ENCODE results near the gene SYT1.

Gene SYT1

GRCh38 chr12:79138872-79139271 is 274.3 kb downstream of the SYT1 start:
- H2BK12ac ChIP-seq (ENCODE audit: low read length in 2 of 2): no peak overlapping the region
- no peak overlapping the region for H2AFZ ChIP-seq (ENCODE audit: low read depth, low read length)
- H3K4ac ChIP-seq (ENCODE audit: low read depth in 1 of 2, low read length in 2 of 2): no peak overlapping the region
- no peak overlapping the region for H2BK120ac ChIP-seq (ENCODE audit: low read depth, low read length)
- H3K79me1 ChIP-seq (replicated peaks; ENCODE audit: low read length, poor library complexity, severe bottlenecking): no peaks in the 10 kb centered on the region
- H3K27ac ChIP-seq (ENCODE audit: low read length, poor library complexity, severe bottlenecking): no peak overlapping the region
- no peak overlapping the region for H2AK5ac ChIP-seq (ENCODE audit: low read length, severe bottlenecking)
- no peak overlapping the region for H3K9ac ChIP-seq (ENCODE audit: low read length)
- H3K4me3 ChIP-seq (ENCODE audit: insufficient read depth in 1 of 2, low read depth in 1 of 2, low read length in 2 of 2): no peak overlapping the region
- no peak overlapping the region for H4K91ac ChIP-seq (ENCODE audit: low read length)
- H3K4me1 ChIP-seq (ENCODE audit: control insufficient read depth, insufficient read depth, low read depth, low read length): no peaks in the 10 kb centered on the region
- WGBS: 96% methylated on average over 4 of the region's 6 CpGs
- no peak for DNase-seq
- H3K18ac ChIP-seq (ENCODE audit: low read depth in 1 of 2, low read length in 2 of 2): no peak overlapping the region
- H3K27me3 ChIP-seq (ENCODE audit: control insufficient read depth in 1 of 2, insufficient read depth in 1 of 2, low read length in 2 of 2): no peaks in the 10 kb centered on the region
- H3K4me2 ChIP-seq (ENCODE audit: low read length, poor library complexity, severe bottlenecking): no peak overlapping the region
- H3K36me3 ChIP-seq (ENCODE audit: control insufficient read depth in 1 of 2, insufficient read depth in 2 of 2, low read depth in 1 of 2, low read length in 2 of 2): no peaks in the 10 kb centered on the region
- H4K8ac ChIP-seq (ENCODE audit: low read length): no peak overlapping the region
- no peak overlapping the region for H2BK15ac ChIP-seq (ENCODE audit: low read depth, poor library complexity, severe bottlenecking)
- H3K14ac ChIP-seq (ENCODE audit: low read length in 2 of 2): no peak overlapping the region
- H2BK5ac ChIP-seq (ENCODE audit: low read depth, low read length, poor library complexity, severe bottlenecking): no peak overlapping the region
- no peak overlapping the region for H3K23ac ChIP-seq (ENCODE audit: low read length in 2 of 2)
- H3K9me3 ChIP-seq (ENCODE audit: control insufficient read depth, low read length): no peaks in the 10 kb centered on the region

DNA sequence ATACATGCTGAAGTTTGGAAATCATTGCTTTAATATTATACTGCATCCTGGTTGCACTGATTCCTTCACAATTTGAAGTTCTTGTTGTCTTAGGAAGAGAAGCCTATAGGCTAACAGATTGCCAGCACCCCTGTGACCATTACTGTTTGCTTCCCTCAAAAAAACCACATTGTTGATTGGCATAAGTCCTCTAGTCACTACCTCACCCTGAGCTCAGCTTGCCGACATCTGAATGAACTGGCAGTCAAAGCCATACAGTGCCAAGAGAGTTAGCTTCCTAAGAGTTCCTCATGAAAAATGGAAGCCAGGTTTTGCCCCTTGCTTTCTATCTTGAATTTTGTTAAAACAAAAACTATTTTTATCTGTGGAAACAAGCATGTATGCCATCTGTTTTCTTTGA is 276.1 kb downstream of the SYT1 start:
- H3K27me3 ChIP-seq (ENCODE audit: control insufficient read depth in 1 of 2, insufficient read depth in 1 of 2, low read length in 2 of 2): no peaks in the 10 kb centered on the region
- H3K18ac ChIP-seq (ENCODE audit: low read depth in 1 of 2, low read length in 2 of 2): no peak overlapping the region
- H4K91ac ChIP-seq (ENCODE audit: low read length): no peak overlapping the region
- H2AFZ ChIP-seq (ENCODE audit: low read depth, low read length): no peak overlapping the region
- no peak for DNase-seq
- WGBS: 85% methylated on average over 1 of the region's 1 CpG
- H3K9me3 ChIP-seq (ENCODE audit: control insufficient read depth, low read length): no peaks in the 10 kb centered on the region
- H4K8ac ChIP-seq (ENCODE audit: low read length): no peak overlapping the region
- H3K4me2 ChIP-seq (ENCODE audit: low read length, poor library complexity, severe bottlenecking): no peak overlapping the region
- no peak overlapping the region for H3K14ac ChIP-seq (ENCODE audit: low read length in 2 of 2)
- no peak overlapping the region for H2BK15ac ChIP-seq (ENCODE audit: low read depth, poor library complexity, severe bottlenecking)
- H3K4me1 ChIP-seq (ENCODE audit: control insufficient read depth, insufficient read depth, low read depth, low read length): no peaks in the 10 kb centered on the region
- no peak overlapping the region for H2BK120ac ChIP-seq (ENCODE audit: low read depth, low read length)
- H3K79me1 ChIP-seq (replicated peaks; ENCODE audit: low read length, poor library complexity, severe bottlenecking): no peaks in the 10 kb centered on the region
- H3K9ac ChIP-seq (ENCODE audit: low read length): no peak overlapping the region
- no peak overlapping the region for H2BK12ac ChIP-seq (ENCODE audit: low read length in 2 of 2)
- H2BK5ac ChIP-seq (ENCODE audit: low read depth, low read length, poor library complexity, severe bottlenecking): no peak overlapping the region
- no peaks in the 10 kb centered on the region for H3K36me3 ChIP-seq (ENCODE audit: control insufficient read depth in 1 of 2, insufficient read depth in 2 of 2, low read depth in 1 of 2, low read length in 2 of 2)
- H3K4ac ChIP-seq (ENCODE audit: low read depth in 1 of 2, low read length in 2 of 2): no peak overlapping the region
- H2AK5ac ChIP-seq (ENCODE audit: low read length, severe bottlenecking): no peak overlapping the region
- H3K27ac ChIP-seq (ENCODE audit: low read length, poor library complexity, severe bottlenecking): no peak overlapping the region
- no peak overlapping the region for H3K23ac ChIP-seq (ENCODE audit: low read length in 2 of 2)
- H3K4me3 ChIP-seq (ENCODE audit: insufficient read depth in 1 of 2, low read depth in 1 of 2, low read length in 2 of 2): no peak overlapping the region

DNA sequence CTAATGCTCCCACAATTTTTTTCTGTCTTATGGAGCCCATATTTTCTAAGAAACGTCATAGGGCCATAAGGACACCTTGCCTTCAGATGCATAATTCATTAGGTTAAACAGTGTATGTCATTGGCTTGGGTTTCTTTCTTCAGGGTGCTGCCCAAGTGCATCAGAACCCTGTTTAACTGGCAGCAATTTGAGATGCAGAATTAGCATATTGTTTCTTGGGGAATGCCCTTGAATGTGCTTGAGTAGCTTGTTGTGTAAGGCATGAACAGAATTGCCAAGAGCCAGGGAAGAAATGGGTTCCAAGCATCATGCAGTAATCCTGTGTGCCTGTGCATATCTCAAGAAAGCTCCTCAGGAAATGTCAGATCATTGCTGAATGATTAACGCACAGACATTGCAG is 277.2 kb downstream of the SYT1 start:
- H3K23ac ChIP-seq (ENCODE audit: low read length in 2 of 2): no peak overlapping the region
- no peak overlapping the region for H3K9ac ChIP-seq (ENCODE audit: low read length)
- H3K9me3 ChIP-seq (ENCODE audit: control insufficient read depth, low read length): no peaks in the 10 kb centered on the region
- no peaks in the 10 kb centered on the region for H3K36me3 ChIP-seq (ENCODE audit: control insufficient read depth in 1 of 2, insufficient read depth in 2 of 2, low read depth in 1 of 2, low read length in 2 of 2)
- no peak overlapping the region for H3K4me3 ChIP-seq (ENCODE audit: insufficient read depth in 1 of 2, low read depth in 1 of 2, low read length in 2 of 2)
- H3K4me1 ChIP-seq (ENCODE audit: control insufficient read depth, insufficient read depth, low read depth, low read length): no peaks in the 10 kb centered on the region
- H4K91ac ChIP-seq (ENCODE audit: low read length): no peak overlapping the region
- no peaks in the 10 kb centered on the region for H3K27me3 ChIP-seq (ENCODE audit: control insufficient read depth in 1 of 2, insufficient read depth in 1 of 2, low read length in 2 of 2)
- no peak overlapping the region for H3K14ac ChIP-seq (ENCODE audit: low read length in 2 of 2)
- DNase-seq: no peak
- no peak overlapping the region for H2BK5ac ChIP-seq (ENCODE audit: low read depth, low read length, poor library complexity, severe bottlenecking)
- no peak overlapping the region for H3K4ac ChIP-seq (ENCODE audit: low read depth in 1 of 2, low read length in 2 of 2)
- H4K8ac ChIP-seq (ENCODE audit: low read length): peak overlapping the region; percentile 6
- H3K18ac ChIP-seq (ENCODE audit: low read depth in 1 of 2, low read length in 2 of 2): no peak overlapping the region
- H3K27ac ChIP-seq (ENCODE audit: low read length, poor library complexity, severe bottlenecking): no peak overlapping the region
- H2AFZ ChIP-seq (ENCODE audit: low read depth, low read length): no peak overlapping the region
- H2AK5ac ChIP-seq (ENCODE audit: low read length, severe bottlenecking): no peak overlapping the region
- WGBS: 97% methylated on average over 2 of the region's 2 CpGs
- H2BK15ac ChIP-seq (ENCODE audit: low read depth, poor library complexity, severe bottlenecking): no peak overlapping the region
- H2BK120ac ChIP-seq (ENCODE audit: low read depth, low read length): no peak overlapping the region
- H3K4me2 ChIP-seq (ENCODE audit: low read length, poor library complexity, severe bottlenecking): no peak overlapping the region
- no peak overlapping the region for H2BK12ac ChIP-seq (ENCODE audit: low read length in 2 of 2)
- H3K79me1 ChIP-seq (replicated peaks; ENCODE audit: low read length, poor library complexity, severe bottlenecking): no peaks in the 10 kb centered on the region

DNA sequence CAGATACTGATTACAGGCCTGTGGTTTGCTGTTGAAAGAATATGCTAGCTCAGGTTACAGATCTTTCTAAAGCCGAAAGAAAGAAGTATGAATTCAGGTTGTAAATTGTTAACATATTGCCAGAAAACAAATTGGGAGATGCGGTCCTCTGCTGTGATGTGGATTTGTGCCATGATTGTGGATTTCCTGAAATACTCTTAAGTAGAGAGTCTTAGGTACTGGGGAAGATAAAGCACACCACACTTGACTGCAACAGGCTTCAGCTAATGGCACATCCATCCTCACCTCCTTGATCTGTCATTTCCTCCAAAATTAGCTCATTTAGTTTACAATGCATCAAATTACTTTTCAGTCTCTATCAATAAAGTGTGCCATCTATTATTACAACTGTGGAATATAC is 279.2 kb downstream of the SYT1 start:
- H3K4me2 ChIP-seq (ENCODE audit: low read length, poor library complexity, severe bottlenecking): no peak overlapping the region
- H3K4ac ChIP-seq (ENCODE audit: low read depth in 1 of 2, low read length in 2 of 2): no peak overlapping the region
- H2BK15ac ChIP-seq (ENCODE audit: low read depth, poor library complexity, severe bottlenecking): no peak overlapping the region
- no peaks in the 10 kb centered on the region for H3K36me3 ChIP-seq (ENCODE audit: control insufficient read depth in 1 of 2, insufficient read depth in 2 of 2, low read depth in 1 of 2, low read length in 2 of 2)
- no peak overlapping the region for H3K18ac ChIP-seq (ENCODE audit: low read depth in 1 of 2, low read length in 2 of 2)
- H2AFZ ChIP-seq (ENCODE audit: low read depth, low read length): no peak overlapping the region
- no peaks in the 10 kb centered on the region for H3K9me3 ChIP-seq (ENCODE audit: control insufficient read depth, low read length)
- no peak overlapping the region for H3K9ac ChIP-seq (ENCODE audit: low read length)
- H3K79me1 ChIP-seq (replicated peaks; ENCODE audit: low read length, poor library complexity, severe bottlenecking): no peaks in the 10 kb centered on the region
- DNase-seq: no peak
- H3K27ac ChIP-seq (ENCODE audit: low read length, poor library complexity, severe bottlenecking): no peak overlapping the region
- H3K4me3 ChIP-seq (ENCODE audit: insufficient read depth in 1 of 2, low read depth in 1 of 2, low read length in 2 of 2): no peak overlapping the region
- H4K8ac ChIP-seq (ENCODE audit: low read length): no peak overlapping the region
- no peaks in the 10 kb centered on the region for H3K4me1 ChIP-seq (ENCODE audit: control insufficient read depth, insufficient read depth, low read depth, low read length)
- WGBS: 86% methylated on average over 2 of the region's 2 CpGs
- H2AK5ac ChIP-seq (ENCODE audit: low read length, severe bottlenecking): no peak overlapping the region
- no peak overlapping the region for H4K91ac ChIP-seq (ENCODE audit: low read length)
- no peak overlapping the region for H3K23ac ChIP-seq (ENCODE audit: low read length in 2 of 2)
- no peak overlapping the region for H2BK12ac ChIP-seq (ENCODE audit: low read length in 2 of 2)
- H3K27me3 ChIP-seq (ENCODE audit: control insufficient read depth in 1 of 2, insufficient read depth in 1 of 2, low read length in 2 of 2): no peaks in the 10 kb centered on the region
- no peak overlapping the region for H3K14ac ChIP-seq (ENCODE audit: low read length in 2 of 2)
- H2BK120ac ChIP-seq (ENCODE audit: low read depth, low read length): no peak overlapping the region
- H2BK5ac ChIP-seq (ENCODE audit: low read depth, low read length, poor library complexity, severe bottlenecking): no peak overlapping the region
